ENCODE results near the gene ABHD4. TPM values are rescaled to one million over a fixed set of nuclear protein-coding genes. Genes with fewer than 3 reads are reported as not detected.
"Not testable (repeated sequence)": the region's sequence is repeated elsewhere in the genome, so short reads cannot be mapped to it uniquely, and the experiment has no call there.

Gene ABHD4
- total and polyA plus RNA-seq, 2 donors, result 13.1 to 30.5 TPM

- no peaks in the 10 kb centered on the region for H3K4me1 ChIP-seq (ENCODE audit: insufficient read depth)
- peaks cover 3% of the 10 kb centered on the region for H3K36me3 ChIP-seq (ENCODE audit: insufficient read depth)
- WGBS, result 85% methylated on average over 6 of the region's 6 CpGs
- H3K27ac ChIP-seq (ENCODE audit: low read depth), result no peak overlapping the region
- no peak for DNase-seq (ENCODE audit: extremely low spot score)
- H3K4me3 ChIP-seq (ENCODE audit: low read depth, low read length), result no peak overlapping the region
Observed at GRCh38 chr14:22569106-22569736, 28.9 kb upstream of the ABHD4 start.

GRCh38 chr14:22569737-22570131 is 28.4 kb upstream of the ABHD4 start:
- Histone ChIP-seq H3K27ac (ENCODE audit: low read depth) (no peak overlapping the region), H3K36me3 (ENCODE audit: insufficient read depth) (peaks cover 3% of the 10 kb centered on the region), H3K4me3 (ENCODE audit: low read depth, low read length) (no peak overlapping the region), H3K4me1 (ENCODE audit: insufficient read depth) (no peaks in the 10 kb centered on the region)
- 79% methylated on average over 3 of the region's 3 CpGs for WGBS
- DNase-seq (ENCODE audit: extremely low spot score), result no peak

DNA sequence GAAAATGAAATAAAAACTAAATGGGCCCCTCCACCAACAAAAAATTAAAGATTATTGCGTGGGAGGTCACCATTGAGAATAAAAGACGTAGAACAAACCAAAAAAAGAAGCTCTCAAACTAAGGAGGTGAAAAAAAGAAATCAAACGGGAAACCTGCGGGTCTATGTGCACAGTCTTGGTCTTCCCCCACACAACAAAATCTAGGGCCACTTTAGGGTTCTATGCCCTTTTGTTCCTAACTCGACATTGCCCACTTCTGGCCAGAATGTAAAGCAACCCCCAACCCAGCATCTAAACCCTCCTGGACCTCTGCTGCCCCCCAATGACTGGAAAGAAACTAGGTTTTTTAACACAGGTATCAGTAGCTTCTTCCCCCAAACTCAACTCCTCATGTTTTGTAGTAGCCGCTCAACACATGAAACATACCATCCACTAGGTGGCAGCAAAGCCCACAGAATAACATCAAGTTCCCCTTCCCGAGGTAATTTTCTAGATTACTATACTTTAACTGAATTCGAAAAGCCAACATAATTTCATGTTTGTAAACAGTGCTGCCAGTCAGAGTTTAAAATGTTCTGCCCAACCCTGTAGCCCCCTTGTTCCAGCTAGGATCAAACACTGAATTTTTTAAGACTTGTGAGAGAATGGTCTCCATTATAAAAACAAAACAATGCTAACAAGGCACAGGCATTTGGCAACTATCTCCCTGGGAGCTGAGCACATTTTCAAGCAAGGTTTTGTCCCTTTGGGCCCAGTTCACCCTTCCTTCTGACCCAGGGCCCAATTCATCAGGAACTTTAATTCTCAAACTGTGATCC is 27.8 kb upstream of the ABHD4 start:
- 31% methylated on average over 8 of the region's 8 CpGs for WGBS
- Histone ChIP-seq H3K4me1 (ENCODE audit: insufficient read depth) (no peaks in the 10 kb centered on the region), H3K4me3 (ENCODE audit: low read depth, low read length) (no peak overlapping the region), H3K36me3 (ENCODE audit: insufficient read depth) (peaks cover 2% of the 10 kb centered on the region), H3K27ac (ENCODE audit: low read depth) (no peak overlapping the region)
- peak; percentile 86 for DNase-seq (ENCODE audit: extremely low spot score)

- 75% methylated on average over 1 of the region's 1 CpG for WGBS
- no peak overlapping the region for H3K27ac ChIP-seq (ENCODE audit: low read depth)
- no peaks in the 10 kb centered on the region for H3K4me1 ChIP-seq (ENCODE audit: insufficient read depth)
- peaks cover 2% of the 10 kb centered on the region for H3K36me3 ChIP-seq (ENCODE audit: insufficient read depth)
- no peak overlapping the region for H3K4me3 ChIP-seq (ENCODE audit: low read depth, low read length)
- DNase-seq (ENCODE audit: extremely low spot score), result no peak
Observed at GRCh38 chr14:22572562-22573058, 25.5 kb upstream of the ABHD4 start.

GRCh38 chr14:22573804-22574203 is 24.3 kb upstream of the ABHD4 start:
- peaks cover 2% of the 10 kb centered on the region for H3K36me3 ChIP-seq (ENCODE audit: insufficient read depth)
- 95% methylated on average over 3 of the region's 3 CpGs for WGBS

DNA sequence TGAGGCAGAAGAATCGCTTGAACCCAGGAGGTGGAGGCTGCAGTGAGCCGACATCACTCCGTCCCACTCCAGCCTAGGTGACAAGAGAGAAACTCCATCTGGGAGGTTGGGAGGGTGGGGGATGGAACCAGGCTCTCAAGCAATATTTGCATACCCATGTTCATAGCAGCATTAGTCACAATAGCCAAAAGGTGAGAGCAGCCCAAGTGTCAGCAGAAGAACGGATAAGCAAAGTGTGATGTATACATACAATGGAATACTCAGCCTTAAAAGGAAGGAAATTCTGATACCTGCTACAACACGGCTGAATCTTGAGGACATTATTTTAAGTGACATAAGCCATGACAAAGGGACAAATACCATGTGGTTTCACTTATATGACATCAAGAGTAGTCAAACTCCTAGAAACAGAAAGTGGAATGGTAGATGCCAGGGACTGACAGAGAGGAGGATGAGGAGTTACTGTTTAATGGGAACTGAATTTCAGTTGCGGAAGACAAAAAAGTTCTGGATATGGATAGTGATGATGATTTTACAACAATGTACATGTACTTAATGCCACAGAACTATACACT is 20.7 kb upstream of the ABHD4 start:
- no peak overlapping the region for H3K27ac ChIP-seq (ENCODE audit: low read depth)
- no peaks in the 10 kb centered on the region for H3K4me1 ChIP-seq (ENCODE audit: insufficient read depth)
- 74% methylated on average over 6 of the region's 6 CpGs for WGBS
- peaks cover 2% of the 10 kb centered on the region for H3K36me3 ChIP-seq (ENCODE audit: insufficient read depth)
- H3K4me3 ChIP-seq (ENCODE audit: low read depth, low read length), result no peak overlapping the region
- no peak for DNase-seq (ENCODE audit: extremely low spot score)

More at GRCh38 chr14:22573804-22574203, 24.3 kb upstream of the ABHD4 start:
- H3K4me1 ChIP-seq (ENCODE audit: insufficient read depth), result no peaks in the 10 kb centered on the region
- no peak overlapping the region for H3K4me3 ChIP-seq (ENCODE audit: low read depth, low read length)
- no peak overlapping the region for H3K27ac ChIP-seq (ENCODE audit: low read depth)
- no peak for DNase-seq (ENCODE audit: extremely low spot score)

- no peaks in the 10 kb centered on the region for H3K4me1 ChIP-seq (ENCODE audit: insufficient read depth)
- peaks cover under 1% of the 10 kb centered on the region for H3K36me3 ChIP-seq (ENCODE audit: insufficient read depth)
- H3K27ac ChIP-seq (ENCODE audit: low read depth), result no peak overlapping the region
- no peak overlapping the region for H3K4me3 ChIP-seq (ENCODE audit: low read depth, low read length)
- 54% methylated on average over 2 of the region's 2 CpGs for WGBS
- no peak for DNase-seq (ENCODE audit: extremely low spot score)
Observed at GRCh38 chr14:22579236-22579635, 18.9 kb upstream of the ABHD4 start.

GRCh38 chr14:22579881-22580280 is 18.2 kb upstream of the ABHD4 start:
- no peaks in the 10 kb centered on the region for H3K36me3 ChIP-seq (ENCODE audit: insufficient read depth)
- H3K27ac ChIP-seq (ENCODE audit: low read depth), result no peak overlapping the region
- no peaks in the 10 kb centered on the region for H3K4me1 ChIP-seq (ENCODE audit: insufficient read depth)
- 89% methylated on average over 3 of the region's 3 CpGs for WGBS
- no peak for DNase-seq (ENCODE audit: extremely low spot score)
- no peak overlapping the region for H3K4me3 ChIP-seq (ENCODE audit: low read depth, low read length)

DNA sequence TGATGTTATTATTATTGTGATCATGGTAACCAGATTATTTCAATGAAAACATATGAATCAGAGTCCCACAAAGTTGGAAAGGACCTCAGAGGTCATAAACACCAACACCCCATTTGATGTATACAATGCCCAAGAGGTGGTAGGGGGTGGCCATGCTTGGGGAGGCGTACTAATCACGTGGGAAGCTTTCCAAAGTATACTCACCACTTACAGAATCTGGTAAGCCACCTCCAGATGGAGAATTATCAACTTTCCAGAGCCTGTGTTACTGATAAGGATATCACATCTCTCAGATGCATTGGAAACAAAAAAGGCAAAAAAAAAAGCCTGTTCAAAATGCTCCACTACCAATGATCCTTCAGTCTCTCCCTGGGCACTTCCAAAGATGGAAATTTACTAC is 17.5 kb upstream of the ABHD4 start:
- H3K36me3 ChIP-seq (ENCODE audit: insufficient read depth), result no peaks in the 10 kb centered on the region
- no peaks in the 10 kb centered on the region for H3K4me1 ChIP-seq (ENCODE audit: insufficient read depth)
- H3K4me3 ChIP-seq (ENCODE audit: low read depth, low read length), result no peak overlapping the region
- whole genome bisulfite sequencing, result 64% methylated on average over 2 of the region's 2 CpGs
- H3K27ac ChIP-seq (ENCODE audit: low read depth), result no peak overlapping the region
- no peak for DNase-seq (ENCODE audit: extremely low spot score)

GRCh38 chr14:22583994-22584393 is 14.1 kb upstream of the ABHD4 start:
- no peak overlapping the region for H3K4me3 ChIP-seq (ENCODE audit: low read depth, low read length)
- H3K27ac ChIP-seq (ENCODE audit: low read depth), result no peak overlapping the region
- no peak for DNase-seq (ENCODE audit: extremely low spot score)
- 75% methylated on average over 1 of the region's 1 CpG for WGBS
- peaks cover 2% of the 10 kb centered on the region for H3K4me1 ChIP-seq (ENCODE audit: insufficient read depth)
- no peaks in the 10 kb centered on the region for H3K36me3 ChIP-seq (ENCODE audit: insufficient read depth)

DNA sequence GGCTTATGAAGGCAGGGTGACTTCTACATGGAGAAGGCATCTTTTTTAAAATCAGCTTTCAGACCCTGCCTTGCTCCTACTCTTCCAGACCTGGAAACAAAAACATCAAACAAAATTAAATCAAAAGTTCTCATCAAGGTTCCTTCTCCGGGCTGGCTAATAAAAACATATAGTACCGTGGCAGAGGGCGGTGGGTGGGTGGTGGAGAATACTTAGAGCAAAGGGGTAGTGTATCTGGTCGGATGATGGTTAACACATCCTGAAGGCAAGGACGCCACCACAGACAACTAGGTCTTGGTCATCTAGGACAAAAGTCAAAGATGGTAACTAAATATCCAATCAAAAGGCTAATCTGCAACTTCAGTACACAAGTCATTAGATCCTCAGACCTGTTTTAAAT is 10.9 kb upstream of the ABHD4 start:
- whole genome bisulfite sequencing, result 89% methylated on average over 5 of the region's 5 CpGs
- no peak overlapping the region for H3K4me3 ChIP-seq (ENCODE audit: low read depth, low read length)
- peaks cover 2% of the 10 kb centered on the region for H3K4me1 ChIP-seq (ENCODE audit: insufficient read depth)
- no peak overlapping the region for H3K27ac ChIP-seq (ENCODE audit: low read depth)
- DNase-seq (ENCODE audit: extremely low spot score), result no peak
- no peaks in the 10 kb centered on the region for H3K36me3 ChIP-seq (ENCODE audit: insufficient read depth)

DNA sequence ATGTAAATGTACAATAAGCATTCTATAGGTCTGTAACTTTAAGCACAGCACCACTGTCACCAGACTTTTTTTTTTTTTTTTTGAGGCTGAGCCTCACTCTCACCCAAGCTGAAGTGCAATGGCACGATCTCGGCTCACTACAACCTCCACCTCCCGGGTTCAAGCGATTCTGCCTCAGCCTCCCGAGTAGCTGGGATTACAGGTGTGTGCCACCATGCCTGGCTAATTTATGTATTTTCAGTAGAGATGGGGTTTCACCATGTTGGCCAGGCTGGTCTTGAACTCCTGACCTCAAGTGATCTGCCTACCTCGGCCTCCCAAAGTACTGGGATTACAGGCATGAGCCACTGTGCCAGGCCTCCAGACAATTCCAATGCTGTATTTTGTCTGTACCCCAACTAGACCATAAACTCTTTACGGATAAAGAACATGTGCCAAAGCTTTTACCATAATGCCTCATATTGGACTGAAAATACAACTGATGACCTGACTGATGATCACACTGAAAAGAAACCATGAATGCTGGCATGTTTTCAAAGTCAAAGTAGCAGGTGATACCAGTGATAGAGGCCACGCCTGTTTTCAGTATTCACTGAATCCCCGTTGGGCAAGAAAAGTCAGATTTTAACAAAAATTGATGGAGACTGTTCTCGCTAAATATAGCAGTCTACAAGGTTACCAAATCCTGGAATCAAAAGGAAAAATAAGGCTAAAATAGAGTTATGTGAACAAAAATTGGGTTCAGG is 10.2 kb upstream of the ABHD4 start:
- H3K4me1 ChIP-seq (ENCODE audit: insufficient read depth), result not testable (repeated sequence)
- 78% methylated on average over 10 of the region's 10 CpGs for WGBS

GRCh38 chr14:22588526-22589095 is 9.5 kb upstream of the ABHD4 start:
- no peaks in the 10 kb centered on the region for H3K36me3 ChIP-seq (ENCODE audit: insufficient read depth)
- H3K4me1 ChIP-seq (ENCODE audit: insufficient read depth), result peaks cover 2% of the 10 kb centered on the region
- DNase-seq (ENCODE audit: extremely low spot score), result no peak
- WGBS, result 2% methylated on average over 17 of the region's 17 CpGs
- H3K4me3 ChIP-seq (ENCODE audit: low read depth, low read length), result peak overlapping the region; percentile 78
- H3K27ac ChIP-seq (ENCODE audit: low read depth), result peak overlapping the region; percentile 95

More for the DNA sequence above, 10.2 kb upstream of the ABHD4 start:
- H3K27ac ChIP-seq (ENCODE audit: low read depth); DNase-seq (ENCODE audit: extremely low spot score); H3K36me3 ChIP-seq (ENCODE audit: insufficient read depth): not testable (repeated sequence)
- peak overlapping the region; percentile 78 for H3K4me3 ChIP-seq (ENCODE audit: low read depth, low read length)
